Measurements from ENCODE around the gene TMEM258.

Gene TMEM258

DNA sequence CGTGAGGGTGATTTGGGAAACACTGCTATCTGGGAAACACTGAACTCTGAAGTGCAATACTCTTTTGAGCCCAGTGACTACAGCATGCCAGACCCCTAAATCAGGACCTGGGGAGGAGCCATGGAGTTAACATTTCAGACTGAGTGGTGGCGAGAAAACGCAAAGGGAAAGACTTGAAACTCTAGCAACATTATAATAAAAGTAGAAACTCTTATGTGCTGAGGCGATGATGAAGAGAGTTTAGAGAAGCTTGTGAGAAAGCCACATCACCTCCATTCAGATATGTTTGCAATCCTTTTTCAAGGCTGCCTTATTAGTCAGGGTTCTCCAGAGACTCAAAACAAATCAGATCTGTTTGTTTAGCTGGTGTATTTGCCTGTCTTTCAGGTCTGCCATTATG lies 2.2 kb upstream of the TMEM258 start:
- DNase-seq, result no peak

GRCh38 chr11:61793829-61794204 lies 1.4 kb upstream of the TMEM258 start:
- DNase-seq, result no peak

- no peak for DNase-seq
Observed at GRCh38 chr11:61793083-61793828, 857 bp upstream of the TMEM258 start.

- no peak for DNase-seq
Observed at GRCh38 chr11:61791737-61792309, 576 bp downstream of the TMEM258 start.

- peak; percentile 38 for DNase-seq
Observed at GRCh38 chr11:61787928-61788491, 4.4 kb downstream of the TMEM258 start.

DNA sequence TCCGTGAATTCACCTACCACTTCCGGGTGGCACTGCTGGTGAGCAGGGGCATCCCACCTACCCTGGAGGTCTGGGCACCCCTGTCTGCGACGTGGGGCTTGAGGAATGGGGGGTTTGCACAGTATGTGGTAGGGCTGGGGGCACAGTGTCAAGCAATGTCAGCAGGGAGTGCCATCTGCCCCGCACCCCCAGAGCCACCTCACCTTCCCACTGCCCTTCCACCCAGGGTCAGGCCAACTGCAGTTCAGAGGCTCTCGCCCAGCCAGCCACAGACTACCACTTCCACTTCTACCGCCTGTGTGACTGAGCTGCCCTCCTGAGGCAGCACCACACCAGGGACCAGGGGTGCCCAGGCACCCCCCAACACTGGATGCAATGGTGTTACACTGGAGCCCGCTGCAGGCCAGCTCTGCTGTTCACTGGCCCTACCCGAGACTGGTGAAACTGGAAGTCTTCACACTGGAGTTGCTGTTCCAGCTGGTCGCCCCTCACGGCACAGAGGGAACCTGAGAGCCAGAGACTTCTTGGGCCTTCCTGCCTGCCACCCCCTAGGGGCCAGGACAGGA lies 6.5 kb downstream of the TMEM258 start:
- no peak for DNase-seq

DNA sequence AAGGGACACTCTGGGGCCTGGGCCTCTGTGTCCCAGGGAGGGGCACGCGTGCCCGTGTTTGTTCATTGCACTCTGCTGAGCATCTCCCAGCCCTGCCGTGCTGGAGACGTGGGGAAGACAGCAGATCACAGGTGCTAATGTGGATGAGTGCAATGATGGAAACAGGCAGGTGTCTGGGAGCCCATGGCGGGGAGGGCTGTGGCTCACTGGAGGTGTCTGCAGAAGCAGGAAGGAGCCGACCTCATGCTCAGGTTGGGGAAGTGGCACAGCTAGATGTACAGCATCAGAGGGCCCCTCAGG lies 7.9 kb downstream of the TMEM258 start:
- no peak for DNase-seq

GRCh38 chr11:61783717-61784505 lies 8.5 kb downstream of the TMEM258 start:
- DNase-seq, result no peak

- DNase-seq, result no peak
Observed at GRCh38 chr11:61782841-61783240, 9.6 kb downstream of the TMEM258 start.

DNA sequence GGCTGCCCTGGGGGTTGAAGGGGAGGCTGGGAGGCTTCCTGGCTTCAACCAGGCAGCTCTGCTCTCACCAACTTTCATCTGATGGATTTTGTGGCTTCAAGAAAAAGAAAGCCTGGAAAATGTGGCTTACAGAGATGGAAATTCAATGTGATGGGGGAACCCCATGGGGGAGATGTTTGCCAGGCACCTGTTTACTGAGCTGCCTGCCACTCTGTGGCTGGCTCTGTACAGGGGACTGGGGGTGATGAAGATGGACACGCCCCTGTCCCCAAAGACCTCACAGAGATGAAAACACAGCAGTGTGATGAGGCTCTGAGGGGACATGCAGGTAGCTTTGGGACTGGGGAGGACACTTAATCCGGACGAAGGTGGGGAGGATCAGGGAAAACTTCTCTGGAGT lies 10.1 kb downstream of the TMEM258 start:
- no peak for DNase-seq

- no peak for DNase-seq
Observed at GRCh38 chr11:61781585-61781984, 10.8 kb downstream of the TMEM258 start.

- DNase-seq, result no peak
Observed at GRCh38 chr11:61780581-61781162, 11.7 kb downstream of the TMEM258 start.

DNA sequence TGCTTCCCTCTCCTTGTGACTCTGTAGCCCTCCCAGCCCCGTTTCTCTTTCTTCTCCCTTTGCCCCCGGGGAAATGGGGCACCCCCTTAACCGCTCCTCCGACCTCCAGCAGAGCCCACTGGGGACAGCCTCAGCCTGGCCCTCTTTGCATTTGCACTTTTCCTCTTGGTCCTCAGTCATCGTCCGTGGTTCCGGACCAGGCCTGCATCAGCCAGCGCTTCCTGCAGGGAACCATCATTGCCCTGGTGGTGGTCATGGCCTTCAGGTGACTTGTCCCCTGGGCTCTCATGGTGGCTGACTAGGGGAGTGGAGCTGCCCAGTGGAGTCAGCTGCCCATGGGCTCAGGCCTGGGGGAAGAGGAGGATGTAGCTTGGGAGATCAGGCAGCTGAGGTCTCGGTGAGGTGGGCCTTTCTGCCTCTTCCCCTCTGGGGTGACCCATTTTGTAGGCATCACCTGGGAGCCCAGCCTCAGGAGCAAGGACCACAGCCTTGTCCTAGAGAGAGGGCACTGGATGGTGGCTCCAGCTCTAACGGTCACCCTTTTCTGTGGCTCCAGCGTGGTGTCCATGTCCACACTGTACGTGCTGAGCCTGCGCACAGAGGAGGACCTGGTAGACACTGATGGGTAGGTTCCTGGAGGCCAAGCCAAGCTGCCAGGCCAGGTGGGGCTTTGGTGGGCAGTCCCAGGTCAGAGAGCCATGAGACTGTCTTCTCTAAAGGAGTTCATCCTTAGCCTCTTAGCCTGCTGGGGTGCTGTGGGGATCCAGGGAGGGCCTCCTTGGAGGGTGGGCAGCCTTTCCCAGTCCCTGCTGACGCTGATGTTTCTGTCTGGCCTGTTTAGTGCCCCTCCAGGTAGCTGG lies 12.5 kb downstream of the TMEM258 start:
- no peak for DNase-seq

- DNase-seq, result no peak
Observed at GRCh38 chr11:61778920-61779650, 13.3 kb downstream of the TMEM258 start.

GRCh38 chr11:61778357-61778886 lies 14.0 kb downstream of the TMEM258 start:
- no peak for DNase-seq

DNA sequence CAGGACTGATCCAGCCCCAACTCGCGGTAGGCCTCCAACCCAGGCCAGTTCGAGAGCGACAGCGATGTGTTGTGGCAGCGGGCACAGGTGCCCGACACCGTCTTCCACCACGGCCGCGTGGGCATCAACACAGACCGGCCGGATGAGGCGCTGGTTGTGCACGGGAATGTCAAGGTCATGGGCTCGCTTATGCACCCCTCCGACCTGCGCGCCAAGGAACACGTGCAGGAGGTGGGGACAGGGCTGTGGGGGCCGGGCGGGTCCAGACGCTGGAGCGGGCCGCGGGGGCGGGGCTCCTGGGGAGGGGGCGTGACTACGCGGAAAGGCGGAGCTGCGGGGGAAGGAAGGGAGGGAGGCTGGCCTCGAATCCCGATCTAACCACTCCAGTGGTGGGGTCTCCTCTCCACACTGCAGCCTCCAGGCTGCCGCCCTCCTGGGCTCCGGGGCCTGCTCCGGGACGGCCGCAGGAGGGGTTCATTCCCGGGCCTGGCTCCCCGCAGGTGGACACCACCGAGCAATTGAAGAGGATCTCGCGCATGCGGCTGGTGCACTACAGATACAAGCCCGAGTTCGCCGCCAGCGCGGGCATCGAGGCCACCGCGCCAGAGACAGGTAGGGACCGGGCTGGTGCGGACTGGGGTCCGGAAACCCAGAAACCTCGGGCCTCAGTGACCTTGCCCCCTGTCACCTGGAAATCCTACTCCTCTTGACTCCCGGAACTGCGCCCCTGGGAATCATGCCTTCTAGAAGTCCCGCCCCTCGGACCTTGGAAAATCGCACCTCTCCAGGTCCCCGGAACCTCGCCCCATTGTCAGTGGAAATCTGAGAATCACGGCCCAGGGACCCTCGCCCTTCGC lies 14.9 kb downstream of the TMEM258 start:
- no peak for DNase-seq

DNA sequence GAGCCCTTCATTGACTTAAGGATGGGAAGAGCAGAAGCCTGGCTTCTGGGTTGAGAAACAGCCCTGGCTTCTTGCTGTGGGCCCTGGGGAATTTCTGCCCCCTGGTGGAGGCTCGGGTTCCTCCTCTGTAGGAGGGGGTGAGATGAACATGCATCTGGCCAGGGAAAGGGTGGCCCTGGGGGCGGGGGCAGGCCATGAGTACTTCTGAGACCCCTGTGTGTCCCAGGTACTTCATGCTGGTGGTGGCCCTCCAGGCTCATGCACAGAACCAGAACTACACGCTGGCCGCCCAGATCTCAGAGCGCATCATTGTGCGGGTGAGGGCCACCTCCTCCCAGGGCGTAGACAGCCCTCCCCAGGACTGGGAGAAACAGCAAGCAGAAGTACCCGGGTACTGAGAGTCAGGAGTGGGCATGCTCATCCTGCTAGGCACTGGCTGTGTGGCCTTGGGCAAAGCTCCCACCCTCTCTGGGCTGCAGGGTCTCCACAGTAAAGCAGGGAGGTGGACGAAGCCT lies 15.8 kb downstream of the TMEM258 start:
- DNase-seq, result no peak

- DNase-seq, result no peak
Observed at GRCh38 chr11:61775606-61776554, 16.5 kb downstream of the TMEM258 start.

DNA sequence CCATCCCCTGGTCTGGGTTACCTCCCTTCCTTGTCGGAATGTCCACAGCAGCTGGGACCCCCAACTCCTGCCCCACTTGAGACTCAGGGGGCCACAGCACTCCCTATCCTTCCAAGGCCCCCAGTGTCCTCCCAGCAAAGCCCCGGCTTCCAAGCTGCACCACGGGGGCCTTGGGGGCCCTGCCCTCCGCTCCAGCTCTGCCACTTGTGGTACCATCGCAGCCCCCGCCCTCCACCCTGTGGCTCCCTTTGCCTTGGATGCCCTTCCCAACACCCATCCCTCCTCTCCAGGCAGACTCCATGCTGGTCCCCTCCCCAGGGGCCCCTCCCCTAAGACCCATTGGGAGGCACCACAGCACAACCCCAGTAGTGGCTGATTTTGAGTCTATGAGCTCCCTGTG lies 17.3 kb downstream of the TMEM258 start:
- no peak for DNase-seq

All from NCI-H1694 (cell line).